SK-N-MC (cell line): ENCODE measurements around the gene PALMD.

ENCODE experiments used
- DNase-seq: peaks from one replicate; pipeline ENCODE4 v3.0.0-alpha.2; 2011; ENCODE audit warnings: low read depth, low spot score
- H3K27ac ChIP-seq: fragments of 200-600 bp; sonication (generic); 2 replicates; pipeline ENCODE4 v1.5.1; 2016; ENCODE audit warnings: mixed run types
- H3K36me3 ChIP-seq: fragments of 200-600 bp; sonication (generic); 2 replicates; pipeline ENCODE4 v1.6.1; 2017; ENCODE audit warnings: antibody characterized with exemption, low read length, mixed read lengths; ENCODE audit not compliant: insufficient read depth
- H3K4me3 ChIP-seq: fragments of 200-600 bp; sonication (generic); 2 replicates; pipeline ENCODE4 v1.5.1; 2016
- H3K9ac ChIP-seq: fragments of 200-600 bp; sonication (generic); 2 replicates; pipeline ENCODE4 v1.8.0; 2017; ENCODE audit warnings: mixed run types, mixed read lengths; ENCODE audit not compliant: insufficient read length
- H3K9me3 ChIP-seq: fragments of 200-600 bp; sonication (generic); 2 replicates; pipeline ENCODE4 v1.6.1; 2017; ENCODE audit warnings: low read depth, mild to moderate bottlenecking, antibody characterized with exemption, low read length, moderate library complexity, mixed read lengths
- EZH2 ChIP-seq: fragments of 200-600 bp; sonication (generic); IDR thresholded peaks from one replicate; pipeline ENCODE4 v1.6.1; 2017; ENCODE audit warnings: antibody characterized with exemption
- FOXP2 ChIP-seq: optimal IDR thresholded peaks from 2 replicates; pipeline ENCODE3; 2011; ENCODE audit warnings: mild to moderate bottlenecking, moderate library complexity; ENCODE audit not compliant: insufficient read depth; ENCODE audit errors: extremely low read length, control extremely low read depth
- POLR2AphosphoS5 ChIP-seq: IDR thresholded peaks from 2 replicates; pipeline ENCODE4 v1.6.1; 2012; ENCODE audit warnings: mild to moderate bottlenecking, low read depth, low read length, borderline replicate concordance

Gene PALMD

GRCh38 chr1:99650030-99650429, 4.1 kb downstream of the PALMD start:
- Histone ChIP-seq H3K9ac (no peak overlapping the region), H3K36me3 (no peaks in the 10 kb centered on the region), H3K27ac (no peak overlapping the region), H3K4me3 (no peak overlapping the region), H3K9me3 (no peaks in the 10 kb centered on the region)
- no peak for DNase-seq
- TF ChIP-seq POLR2AphosphoS5, result no peak
- TF ChIP-seq EZH2, result no peak
- no peak for TF ChIP-seq FOXP2

DNA sequence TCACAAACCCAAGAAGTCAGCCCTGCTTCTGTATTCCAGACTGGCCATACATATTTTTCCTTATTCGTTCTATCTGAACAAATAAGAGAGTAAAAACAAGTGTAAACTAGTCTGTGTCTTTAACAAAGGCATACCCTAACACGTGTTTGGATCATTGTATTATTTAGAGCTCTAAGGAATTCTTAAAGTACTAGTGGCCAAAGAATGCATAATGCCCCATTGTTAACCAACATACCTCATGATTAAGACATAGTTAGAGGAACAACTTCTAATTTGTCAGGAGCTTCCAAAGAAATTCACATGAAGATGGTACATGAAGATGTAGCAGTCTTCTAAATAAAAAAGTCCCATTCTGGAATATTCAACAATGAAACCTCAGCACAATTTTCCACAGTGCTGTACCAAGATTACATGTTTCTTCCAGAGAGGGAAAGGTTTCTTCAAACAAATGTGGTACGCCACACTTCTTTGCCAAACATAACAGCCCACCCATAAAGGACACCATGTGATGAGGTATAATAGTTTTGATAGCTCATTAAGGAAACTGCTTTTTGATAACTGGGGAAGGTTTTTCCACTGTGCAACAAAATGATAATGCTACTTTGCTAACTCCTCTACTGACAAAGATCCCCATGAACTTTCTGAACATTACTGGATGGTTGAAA, 5.0 kb downstream of the PALMD start:
- no peak overlapping the region for H3K4me3 ChIP-seq
- no peaks in the 10 kb centered on the region for H3K36me3 ChIP-seq
- TF ChIP-seq POLR2AphosphoS5 (no peak), FOXP2 (no peak), EZH2 (no peak)
- H3K9me3 ChIP-seq, result no peaks in the 10 kb centered on the region
- H3K27ac ChIP-seq, result no peak overlapping the region
- no peak overlapping the region for H3K9ac ChIP-seq
- no peak for DNase-seq

GRCh38 chr1:99652881-99653281, 7.0 kb downstream of the PALMD start:
- Histone ChIP-seq H3K9ac (no peak overlapping the region), H3K36me3 (no peaks in the 10 kb centered on the region), H3K9me3 (no peaks in the 10 kb centered on the region), H3K4me3 (no peak overlapping the region), H3K27ac (no peak overlapping the region)
- DNase-seq, result no peak
- TF ChIP-seq POLR2AphosphoS5 (no peak), FOXP2 (no peak), EZH2 (no peak)

DNA sequence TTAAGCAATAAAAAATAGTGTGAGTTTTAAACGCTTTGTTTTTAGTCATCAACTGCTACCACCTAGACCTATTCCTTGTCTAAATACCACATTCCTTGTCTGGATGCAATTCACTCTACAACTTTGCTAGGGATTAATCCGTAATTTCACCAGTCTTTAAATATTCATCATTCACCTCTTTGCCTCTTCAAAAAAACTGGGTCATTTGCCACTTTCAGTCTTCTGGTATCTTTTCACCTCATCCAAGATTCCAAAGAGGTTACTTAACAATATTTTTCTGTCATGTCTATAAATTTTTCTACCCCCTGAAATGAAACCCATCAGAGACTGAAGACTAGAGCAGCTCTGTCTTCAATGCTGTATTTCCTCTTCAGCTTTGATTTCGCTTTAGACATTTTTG, 9.5 kb downstream of the PALMD start:
- Histone ChIP-seq H3K9me3 (no peaks in the 10 kb centered on the region), H3K27ac (no peak overlapping the region), H3K4me3 (no peak overlapping the region), H3K36me3 (no peaks in the 10 kb centered on the region), H3K9ac (no peak overlapping the region)
- DNase-seq, result no peak
- TF ChIP-seq POLR2AphosphoS5 (no peak), FOXP2 (no peak), EZH2 (no peak)

DNA sequence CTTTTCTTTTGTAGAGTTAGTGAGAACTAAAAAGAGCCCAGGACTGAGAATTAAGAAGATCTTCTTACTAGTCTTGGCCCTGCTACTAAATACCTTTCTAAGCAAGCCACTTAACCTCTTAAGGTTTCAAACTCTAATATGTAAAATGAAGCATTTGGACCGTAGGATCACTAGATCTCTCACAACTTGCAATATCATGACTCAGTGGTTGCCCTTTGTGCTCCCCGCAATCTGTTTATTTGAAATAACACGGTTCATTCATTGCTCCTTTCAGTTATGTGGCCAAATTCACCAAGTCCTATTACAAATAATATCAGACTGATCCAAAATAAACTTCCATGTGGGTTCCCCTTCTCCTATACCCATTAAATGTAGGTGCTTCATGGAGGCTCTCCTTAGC, 10.8 kb downstream of the PALMD start:
- no peak for TF ChIP-seq EZH2
- TF ChIP-seq POLR2AphosphoS5, result no peak
- TF ChIP-seq FOXP2, result no peak
- H3K27ac ChIP-seq, result no peak overlapping the region

GRCh38 chr1:99657213-99658030, 11.5 kb downstream of the PALMD start:
- Histone ChIP-seq H3K9ac (no peak overlapping the region), H3K9me3 (no peaks in the 10 kb centered on the region), H3K27ac (no peak overlapping the region), H3K4me3 (no peak overlapping the region), H3K36me3 (no peaks in the 10 kb centered on the region)
- no peak for DNase-seq
- TF ChIP-seq EZH2, result no peak
- no peak for TF ChIP-seq POLR2AphosphoS5
- TF ChIP-seq FOXP2, result no peak

More for the DNA sequence above, 10.8 kb downstream of the PALMD start:
- Histone ChIP-seq H3K4me3 (no peak overlapping the region), H3K9me3 (no peaks in the 10 kb centered on the region), H3K36me3 (no peaks in the 10 kb centered on the region), H3K9ac (no peak overlapping the region)
- no peak for DNase-seq

GRCh38 chr1:99658031-99658290, 12.0 kb downstream of the PALMD start:
- no peak overlapping the region for H3K4me3 ChIP-seq
- DNase-seq, result no peak
- no peaks in the 10 kb centered on the region for H3K36me3 ChIP-seq
- no peak overlapping the region for H3K27ac ChIP-seq
- H3K9ac ChIP-seq, result no peak overlapping the region
- TF ChIP-seq POLR2AphosphoS5 (no peak), EZH2 (no peak), FOXP2 (no peak)
- no peaks in the 10 kb centered on the region for H3K9me3 ChIP-seq

- no peak overlapping the region for H3K4me3 ChIP-seq
- H3K9ac ChIP-seq, result no peak overlapping the region
- H3K27ac ChIP-seq, result no peak overlapping the region
- H3K36me3 ChIP-seq, result no peaks in the 10 kb centered on the region
- no peak for DNase-seq
- H3K9me3 ChIP-seq, result no peaks in the 10 kb centered on the region
- TF ChIP-seq EZH2 (no peak), FOXP2 (no peak), POLR2AphosphoS5 (no peak)
Observed at GRCh38 chr1:99659755-99660210, 13.9 kb downstream of the PALMD start.
